Activated naive CD4-positive, alpha-beta T cell treated with anti-CD3 and anti-CD28 coated beads, Interleukin-2, amount 50 U/mL, for 24 hours (primary cell): ENCODE measurements around the gene ITPR3.
A peak's percentile ranks its signal among the peaks of the same experiment; 100 is the strongest.

Experiments used
- H3K27ac Mint-ChIP-seq: one replicate; pipeline ENCODE4 v1.8.0; 2021; ENCODE audit warnings: mild to moderate bottlenecking, mixed read lengths
- H3K27me3 Mint-ChIP-seq: one replicate; pipeline ENCODE4 v1.8.0; 2021; ENCODE audit warnings: mixed read lengths
- H3K36me3 Mint-ChIP-seq: one replicate; pipeline ENCODE4 v1.8.0; 2021; ENCODE audit warnings: mixed read lengths
- H3K4me1 Mint-ChIP-seq: one replicate; pipeline ENCODE4 v1.8.0; 2021; ENCODE audit warnings: mixed read lengths
- H3K4me3 Mint-ChIP-seq: one replicate; pipeline ENCODE4 v1.8.0; 2021; ENCODE audit warnings: mild to moderate bottlenecking, mixed read lengths
- H3K9me3 Mint-ChIP-seq: one replicate; pipeline ENCODE4 v1.8.0; 2021; ENCODE audit warnings: mixed read lengths

Gene ITPR3

DNA sequence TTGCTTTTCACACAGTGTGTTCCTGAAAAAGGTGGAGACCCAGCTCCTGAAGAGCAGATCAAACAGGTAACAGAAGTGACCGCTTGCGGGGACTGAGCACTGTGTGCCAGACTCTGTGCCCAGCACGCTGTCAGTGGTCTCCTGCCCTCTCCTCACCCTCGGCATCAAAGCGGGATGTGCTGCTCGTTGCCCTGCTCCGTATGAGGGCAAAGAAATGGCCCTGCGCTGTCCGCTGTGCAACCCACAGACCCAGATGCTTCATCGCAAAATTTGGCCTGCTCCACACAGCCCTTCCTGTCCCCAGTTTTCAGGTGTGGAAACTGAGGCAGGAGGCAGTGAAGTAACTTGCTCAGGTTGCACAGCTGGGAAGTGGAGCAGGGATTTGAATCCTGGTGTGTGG, 76.7 kb downstream of the ITPR3 start:
- Mint-ChIP-seq H3K36me3 (peaks cover 4% of the 10 kb centered on the region), H3K4me3 (peak overlapping the region; percentile 15), H3K27ac (peak overlapping the region; percentile 35), H3K9me3 (no peaks in the 10 kb centered on the region), H3K27me3 (no peaks in the 10 kb centered on the region), H3K4me1 (peaks cover 63% of the 10 kb centered on the region)

DNA sequence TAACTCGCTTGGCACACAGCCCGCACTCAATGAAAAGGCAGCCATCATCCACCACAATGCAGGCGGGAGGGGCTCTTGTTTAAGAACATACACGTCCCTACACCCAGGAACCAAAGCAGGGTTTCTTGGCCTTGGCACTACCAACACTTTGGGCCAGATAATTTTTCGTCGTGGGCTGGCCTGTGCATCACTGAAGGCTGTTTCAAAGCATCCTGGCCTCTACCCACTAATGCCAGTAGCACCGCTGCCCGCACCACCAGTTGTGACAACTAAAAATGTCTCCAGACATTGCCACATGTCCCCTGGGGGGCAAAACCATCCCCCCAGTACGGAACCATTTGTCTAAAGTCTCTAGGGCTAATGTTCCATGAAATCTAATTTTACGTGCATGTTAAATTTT, 77.4 kb downstream of the ITPR3 start:
- Mint-ChIP-seq H3K27ac (peak overlapping the region; percentile 55), H3K36me3 (peaks cover 4% of the 10 kb centered on the region), H3K4me1 (peaks cover 56% of the 10 kb centered on the region), H3K27me3 (no peaks in the 10 kb centered on the region), H3K4me3 (no peak overlapping the region), H3K9me3 (no peaks in the 10 kb centered on the region)

DNA sequence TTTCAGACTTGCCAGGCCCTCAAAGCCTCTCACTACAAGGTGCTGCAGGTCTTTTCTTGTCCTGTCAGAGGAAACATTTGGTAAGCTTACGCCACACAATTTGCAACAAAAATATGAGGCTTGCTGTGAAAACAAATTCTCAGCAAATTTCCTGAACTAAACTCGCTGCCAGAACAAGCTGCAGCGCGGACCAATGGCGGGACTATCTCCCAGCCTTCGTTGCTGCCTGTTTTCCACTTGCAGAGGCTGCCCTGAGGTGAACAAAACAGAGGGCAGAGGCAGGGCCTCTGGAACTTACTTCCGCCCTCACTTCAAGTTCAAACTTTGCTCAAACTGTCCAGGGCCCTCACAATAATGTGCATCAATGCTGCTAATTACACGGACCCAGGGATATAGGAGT, 78.0 kb downstream of the ITPR3 start:
- Mint-ChIP-seq H3K27me3 (no peaks in the 10 kb centered on the region), H3K36me3 (peaks cover 4% of the 10 kb centered on the region), H3K4me1 (peaks cover 52% of the 10 kb centered on the region), H3K4me3 (no peak overlapping the region), H3K27ac (peak overlapping the region; percentile 14), H3K9me3 (no peaks in the 10 kb centered on the region)

DNA sequence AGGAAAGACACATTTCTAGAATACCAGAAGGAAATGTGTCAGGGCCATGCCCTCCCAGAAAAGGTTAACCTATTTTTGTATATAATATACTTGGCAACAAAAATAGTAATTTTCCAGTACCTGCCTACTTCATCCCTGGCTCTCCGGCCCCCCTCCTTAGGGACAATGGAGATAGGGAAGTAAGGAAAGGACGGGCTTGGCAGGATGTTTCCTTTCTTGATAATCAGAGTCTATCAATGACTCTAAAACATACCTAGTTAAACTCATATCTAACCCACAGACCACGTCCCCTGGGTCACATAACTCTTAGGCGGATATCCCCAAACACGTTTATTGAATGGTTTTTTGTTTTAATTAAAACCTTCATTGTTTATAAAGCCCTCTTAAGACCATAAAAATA, 78.6 kb downstream of the ITPR3 start:
- H3K4me1 Mint-ChIP-seq, result peaks cover 45% of the 10 kb centered on the region
- H3K36me3 Mint-ChIP-seq, result peaks cover 6% of the 10 kb centered on the region
- H3K4me3 Mint-ChIP-seq, result no peak overlapping the region
- H3K27ac Mint-ChIP-seq, result peak overlapping the region; percentile 68
- no peaks in the 10 kb centered on the region for H3K9me3 Mint-ChIP-seq
- H3K27me3 Mint-ChIP-seq, result no peaks in the 10 kb centered on the region

DNA sequence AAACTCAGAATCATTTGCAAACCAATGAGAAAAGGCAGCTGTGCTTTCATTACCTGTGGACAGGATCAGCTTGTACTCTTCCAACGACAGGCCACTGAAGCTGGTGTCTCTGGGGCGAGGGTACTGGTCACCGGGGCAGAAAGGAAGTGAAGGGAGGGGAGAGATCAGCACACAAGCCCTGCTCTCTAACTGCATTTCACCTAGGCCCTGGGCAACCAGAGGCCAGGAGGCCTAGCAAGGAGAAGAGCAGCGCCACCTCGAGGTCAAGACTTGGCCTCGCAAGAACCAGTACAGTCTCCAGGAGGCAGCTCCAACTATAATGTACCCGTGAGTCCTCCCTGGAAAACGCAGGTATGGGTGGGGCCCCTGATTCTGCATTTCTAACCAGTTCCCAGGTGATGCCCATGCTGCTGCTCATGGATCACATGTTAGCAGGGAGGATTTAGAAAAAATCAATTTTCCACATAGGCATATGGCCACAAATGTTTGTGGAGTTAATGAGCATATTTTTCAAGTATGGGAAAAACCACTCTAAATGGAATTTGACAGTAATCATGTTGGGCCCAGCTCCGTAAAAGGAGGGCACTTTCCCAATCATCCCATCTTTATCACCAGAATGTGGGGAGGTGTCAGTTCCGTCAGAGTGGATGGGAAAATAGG, 79.4 kb downstream of the ITPR3 start:
- Mint-ChIP-seq H3K4me3 (no peak overlapping the region), H3K27ac (no peak overlapping the region), H3K27me3 (no peaks in the 10 kb centered on the region), H3K9me3 (no peaks in the 10 kb centered on the region), H3K36me3 (peaks cover 6% of the 10 kb centered on the region), H3K4me1 (peaks cover 38% of the 10 kb centered on the region)

DNA sequence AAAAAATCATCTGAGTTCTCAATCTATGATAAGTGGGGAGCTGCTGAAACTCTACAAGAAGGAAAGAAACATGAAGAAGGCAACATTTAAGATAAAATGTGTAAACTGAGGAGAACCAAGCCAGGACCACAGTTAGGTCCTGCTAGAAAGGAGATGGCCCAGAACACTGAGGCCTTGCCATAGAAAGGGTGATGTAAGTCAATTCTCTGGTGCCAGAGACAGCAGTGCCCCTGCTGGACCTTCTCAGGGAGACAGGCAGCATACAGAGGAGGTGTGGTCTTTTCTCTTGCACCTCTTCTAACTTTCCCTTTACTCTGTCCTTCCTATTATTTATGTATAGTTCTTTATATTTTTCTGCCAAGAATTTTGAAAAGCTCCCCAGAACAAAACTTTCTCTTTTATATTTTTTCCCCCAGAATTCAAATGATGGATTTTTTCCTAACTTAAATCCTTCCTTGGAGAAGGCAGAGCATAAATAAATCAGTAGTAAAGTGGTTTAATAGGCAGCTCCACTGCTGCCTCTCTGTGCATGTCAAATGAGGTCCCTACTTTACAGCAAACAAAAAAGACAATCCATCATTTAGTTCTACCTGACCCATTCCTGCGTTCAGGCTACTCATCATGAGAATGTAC, 81.3 kb downstream of the ITPR3 start:
- Mint-ChIP-seq H3K27ac (peak overlapping the region; percentile 1), H3K9me3 (no peaks in the 10 kb centered on the region), H3K4me1 (peaks cover 25% of the 10 kb centered on the region), H3K4me3 (no peak overlapping the region), H3K27me3 (no peaks in the 10 kb centered on the region), H3K36me3 (peaks cover 12% of the 10 kb centered on the region)

DNA sequence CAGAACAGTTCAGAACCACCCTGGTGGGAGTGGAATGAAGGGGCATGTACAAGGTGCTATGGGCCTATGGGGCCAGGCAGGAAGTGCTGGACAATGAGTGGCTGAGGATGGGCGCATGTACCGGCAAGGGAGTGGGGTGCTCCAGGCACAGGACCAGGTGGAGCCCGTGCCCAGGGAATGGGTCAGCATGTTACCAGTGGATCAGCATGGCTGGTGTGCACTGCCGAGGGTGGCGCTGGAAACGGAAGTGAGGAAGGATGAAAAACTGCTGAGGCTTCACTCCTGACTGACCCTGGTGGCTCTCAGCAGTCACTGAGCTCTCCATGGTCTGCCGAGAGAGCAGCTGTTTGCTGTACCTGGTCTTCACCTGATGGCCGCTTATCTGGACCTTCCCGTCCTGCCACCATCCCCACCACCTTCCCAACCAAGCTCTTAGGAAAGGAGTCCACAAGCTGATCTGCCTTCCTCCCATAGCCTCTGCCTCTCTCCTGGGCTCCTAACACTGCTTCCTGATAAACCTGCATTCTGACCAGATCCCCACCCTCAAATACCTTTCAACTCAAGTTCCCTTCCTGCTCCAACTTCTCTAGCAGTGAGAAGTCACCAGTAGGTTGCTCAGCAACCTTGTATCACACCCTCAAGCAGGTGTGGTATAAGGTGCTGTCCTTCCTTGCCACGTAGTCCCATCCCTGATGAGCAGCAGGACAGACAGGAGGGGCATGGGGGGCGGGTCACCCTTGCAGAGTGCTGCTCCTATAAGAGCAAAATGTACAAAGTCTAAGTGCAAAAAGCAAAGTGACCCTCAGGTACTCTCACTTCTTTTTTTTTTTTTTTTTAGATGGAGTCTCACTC, 83.3 kb downstream of the ITPR3 start:
- Mint-ChIP-seq H3K27ac (no peak overlapping the region), H3K27me3 (no peaks in the 10 kb centered on the region), H3K36me3 (peaks cover 12% of the 10 kb centered on the region), H3K4me1 (peaks cover 33% of the 10 kb centered on the region), H3K4me3 (no peak overlapping the region), H3K9me3 (no peaks in the 10 kb centered on the region)

DNA sequence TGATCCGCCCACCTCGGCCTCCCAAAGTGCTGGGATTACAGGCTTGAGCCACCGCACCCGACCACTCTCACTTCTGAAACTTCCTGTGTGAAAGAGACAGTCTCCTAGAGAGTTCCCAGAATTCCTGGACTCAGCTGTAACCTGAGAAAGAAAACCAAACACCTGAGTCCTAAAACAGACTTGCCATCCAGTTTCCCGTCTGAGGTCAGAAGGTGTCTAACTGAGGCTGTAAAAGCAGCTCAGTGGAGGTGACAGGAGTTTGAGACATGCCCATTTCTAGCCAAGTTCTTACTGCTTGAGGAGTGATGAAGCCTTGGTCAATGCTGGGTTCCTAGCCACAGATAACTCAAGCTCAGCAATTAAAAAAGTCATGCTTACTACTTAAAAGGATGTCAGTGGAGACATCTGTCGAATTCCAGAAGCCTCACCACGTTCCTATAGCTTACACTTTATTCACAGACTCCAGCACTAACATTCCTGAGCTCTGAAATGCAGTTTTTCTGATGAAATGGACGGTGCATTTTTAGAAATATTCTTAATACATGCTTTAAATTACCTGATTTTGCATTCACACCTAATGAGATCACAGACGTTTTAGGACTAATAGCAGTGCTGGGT, 84.3 kb downstream of the ITPR3 start:
- H3K4me1 Mint-ChIP-seq, result peaks cover 37% of the 10 kb centered on the region
- H3K4me3 Mint-ChIP-seq, result no peak overlapping the region
- H3K27ac Mint-ChIP-seq, result no peak overlapping the region
- peaks cover 17% of the 10 kb centered on the region for H3K36me3 Mint-ChIP-seq
- H3K9me3 Mint-ChIP-seq, result no peaks in the 10 kb centered on the region
- H3K27me3 Mint-ChIP-seq, result no peaks in the 10 kb centered on the region

DNA sequence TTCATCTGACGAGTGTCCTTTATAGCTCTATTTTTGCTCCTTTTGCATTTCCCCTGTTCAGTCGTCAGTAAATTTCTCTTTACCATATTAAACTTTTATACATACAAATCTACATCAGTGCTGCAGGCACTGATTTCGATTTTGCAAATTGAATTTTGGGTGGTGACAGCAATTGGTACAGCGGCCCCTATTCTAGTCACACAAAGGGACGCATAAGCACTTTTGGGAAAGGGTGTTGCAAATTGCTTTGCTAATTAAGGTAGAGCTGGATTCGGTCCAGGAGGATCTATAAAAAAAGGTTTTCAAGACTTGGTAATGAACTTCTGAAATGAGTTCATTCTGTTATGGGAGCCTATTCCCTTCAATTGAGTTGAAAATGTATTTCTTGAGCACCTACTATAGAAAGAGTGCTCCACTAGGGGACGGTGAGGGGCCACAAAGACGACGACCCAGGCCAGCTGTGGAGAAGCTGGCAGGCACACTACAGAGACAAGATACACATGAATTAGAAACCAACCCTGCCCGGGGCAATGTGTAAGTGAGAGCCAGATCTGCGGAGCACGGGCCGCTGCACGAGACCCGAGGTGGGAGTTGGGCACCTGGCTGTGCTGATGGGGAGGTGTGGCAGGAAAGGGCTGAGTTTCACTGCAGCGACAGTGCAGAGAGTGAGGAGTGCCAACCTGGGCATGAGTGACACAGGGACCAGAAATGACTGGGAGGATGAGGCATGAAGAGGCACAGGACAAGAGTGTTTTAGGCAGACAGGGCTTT, 85.0 kb downstream of the ITPR3 start:
- H3K4me1 Mint-ChIP-seq, result peaks cover 39% of the 10 kb centered on the region
- no peaks in the 10 kb centered on the region for H3K9me3 Mint-ChIP-seq
- H3K27me3 Mint-ChIP-seq, result no peaks in the 10 kb centered on the region
- H3K27ac Mint-ChIP-seq, result peak overlapping the region; percentile 75
- H3K36me3 Mint-ChIP-seq, result peaks cover 19% of the 10 kb centered on the region
- no peak overlapping the region for H3K4me3 Mint-ChIP-seq

DNA sequence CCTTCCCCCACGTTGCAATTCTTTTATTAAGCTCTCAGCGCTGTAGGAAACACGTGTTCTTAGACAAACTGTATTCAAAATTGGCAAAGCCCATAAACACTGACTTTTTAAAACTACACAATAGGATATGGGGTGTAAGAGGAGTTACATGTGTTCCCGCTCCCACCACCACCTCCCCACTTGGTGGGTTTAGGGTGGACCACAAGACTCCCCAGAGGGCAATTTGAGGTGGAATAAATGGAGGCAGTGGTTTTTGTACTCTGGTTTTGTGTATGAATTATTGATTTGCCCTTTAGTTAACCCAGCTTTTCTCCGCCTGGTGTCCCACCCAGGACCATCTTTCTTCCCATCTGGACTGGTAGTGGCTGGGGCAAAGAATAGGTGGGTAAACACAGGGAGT, 86.6 kb downstream of the ITPR3 start:
- H3K4me1 Mint-ChIP-seq, result peaks cover 45% of the 10 kb centered on the region
- no peaks in the 10 kb centered on the region for H3K27me3 Mint-ChIP-seq
- no peaks in the 10 kb centered on the region for H3K9me3 Mint-ChIP-seq
- no peak overlapping the region for H3K27ac Mint-ChIP-seq
- peaks cover 19% of the 10 kb centered on the region for H3K36me3 Mint-ChIP-seq
- no peak overlapping the region for H3K4me3 Mint-ChIP-seq

DNA sequence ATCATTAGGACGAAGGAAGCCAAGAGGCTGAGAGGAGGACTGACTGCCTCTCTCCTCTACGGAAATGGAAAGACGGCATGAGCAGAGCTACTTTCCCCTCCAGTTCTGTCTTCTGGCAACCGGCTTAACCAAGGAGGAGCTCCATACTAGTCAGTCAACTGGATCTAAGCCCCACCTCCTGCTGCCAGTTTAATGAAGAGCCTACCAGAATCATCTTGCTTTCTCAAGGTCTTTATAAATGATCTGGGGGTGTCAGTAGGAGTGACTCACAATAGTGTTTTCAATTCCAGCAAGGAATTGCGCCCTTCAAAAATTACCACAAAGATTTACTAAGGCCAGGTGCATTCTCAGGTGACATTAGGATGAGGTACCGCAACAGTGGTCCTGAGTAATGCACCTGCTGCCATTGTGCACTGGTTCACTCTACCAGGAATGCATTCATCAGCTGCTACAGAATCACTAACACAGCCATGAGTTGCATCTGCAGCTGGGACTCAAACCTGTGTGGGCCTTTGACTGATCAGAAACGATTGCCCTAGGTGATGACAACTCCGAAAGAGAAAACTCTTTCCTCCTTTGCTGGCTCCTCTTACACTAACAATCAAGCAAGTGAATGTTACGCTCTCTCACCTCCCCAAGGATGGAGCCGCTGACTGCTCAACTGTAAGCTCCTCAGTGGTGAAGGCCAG, 87.5 kb downstream of the ITPR3 start:
- peaks cover 44% of the 10 kb centered on the region for H3K4me1 Mint-ChIP-seq
- H3K4me3 Mint-ChIP-seq, result no peak overlapping the region
- no peak overlapping the region for H3K27ac Mint-ChIP-seq

DNA sequence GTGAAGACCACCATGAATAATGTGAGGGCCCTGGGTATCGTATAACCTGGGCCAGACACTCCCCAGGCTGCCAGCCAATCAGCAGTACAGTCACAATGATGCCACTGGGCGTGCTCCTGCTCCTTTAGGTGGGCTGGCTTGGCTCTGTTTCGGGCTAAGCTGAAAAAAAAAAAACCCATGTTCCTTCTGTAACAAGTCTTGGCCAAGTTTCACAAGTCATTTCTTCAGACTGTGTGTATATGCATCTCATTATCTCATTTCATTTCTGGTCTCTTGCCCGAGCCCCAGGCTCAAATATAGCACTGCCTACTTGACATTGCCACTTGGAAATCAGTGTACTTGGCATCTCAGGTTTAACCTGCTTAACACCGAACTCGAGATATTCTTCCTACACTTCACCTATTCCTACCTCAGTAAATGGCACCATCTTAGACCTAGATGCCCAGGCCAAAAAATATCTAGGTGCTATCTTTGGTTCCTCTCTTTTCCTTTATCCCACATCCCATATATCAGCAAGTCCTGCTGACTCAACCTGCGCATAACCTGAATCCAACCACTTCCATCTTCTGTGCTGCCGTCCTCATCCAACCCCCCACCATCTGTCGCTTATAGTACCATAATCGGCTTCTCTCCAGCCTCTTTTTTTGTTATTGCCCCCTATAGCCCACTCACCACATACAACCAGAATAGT, 88.6 kb downstream of the ITPR3 start:
- Mint-ChIP-seq H3K36me3 (peaks cover 17% of the 10 kb centered on the region), H3K4me3 (peak overlapping the region; percentile 98), H3K9me3 (no peaks in the 10 kb centered on the region), H3K27me3 (no peaks in the 10 kb centered on the region), H3K27ac (peak overlapping the region; percentile 77), H3K4me1 (peaks cover 44% of the 10 kb centered on the region)

More for the DNA sequence above, 87.5 kb downstream of the ITPR3 start:
- no peaks in the 10 kb centered on the region for H3K27me3 Mint-ChIP-seq
- peaks cover 19% of the 10 kb centered on the region for H3K36me3 Mint-ChIP-seq
- no peaks in the 10 kb centered on the region for H3K9me3 Mint-ChIP-seq

DNA sequence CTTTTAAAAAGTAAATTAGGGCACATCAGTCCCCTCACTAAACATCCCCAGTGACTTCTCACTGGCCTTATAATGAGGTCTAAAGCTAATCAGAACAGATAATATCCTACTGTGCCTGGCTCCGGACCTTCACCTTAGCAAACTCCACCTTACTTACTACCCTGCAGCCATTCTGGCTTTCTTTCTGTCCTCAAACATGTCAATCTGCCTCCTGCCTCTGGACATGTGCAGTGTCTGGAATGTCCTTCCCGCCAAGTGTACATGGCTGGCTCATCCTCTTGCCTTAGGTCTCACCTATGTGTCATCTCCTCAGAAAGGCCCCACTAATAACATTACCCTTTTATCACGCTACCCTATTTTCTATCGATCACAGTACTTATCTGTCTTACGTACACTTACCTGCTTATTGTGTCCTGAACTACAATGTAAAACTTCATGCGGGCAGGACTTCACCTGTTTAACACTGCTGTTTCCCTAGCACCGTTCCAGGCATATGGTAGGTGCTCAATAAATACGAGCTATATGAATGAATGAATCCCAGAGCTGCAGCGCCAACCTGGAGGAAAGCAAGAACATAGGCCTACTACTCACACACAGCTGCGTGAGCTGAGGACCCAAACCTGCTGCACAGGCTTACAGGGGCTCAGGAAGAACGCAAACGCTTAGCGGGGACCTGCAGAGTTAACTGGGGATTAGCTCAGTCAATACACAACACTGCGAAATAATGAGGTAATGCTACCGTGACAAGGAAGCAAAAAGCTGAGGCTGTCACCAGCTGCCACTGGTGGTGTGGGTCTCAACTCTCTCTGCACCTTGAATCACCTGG, 89.4 kb downstream of the ITPR3 start:
- Mint-ChIP-seq H3K27me3 (no peaks in the 10 kb centered on the region), H3K4me1 (peaks cover 44% of the 10 kb centered on the region), H3K4me3 (peak overlapping the region; percentile 98), H3K9me3 (no peaks in the 10 kb centered on the region), H3K27ac (peak overlapping the region; percentile 99), H3K36me3 (peaks cover 17% of the 10 kb centered on the region)
